GM10248 (cell line): Measurements from ENCODE around the gene GALNS.

ENCODE experiments used
- CTCF ChIA-PET: fragments of 300-600 bp; sonication (Branson Sonifier 250); formaldehyde crosslinking; extraction: SDS; loops from one replicate; lab custom pipeline; 2021; ENCODE audit warnings: antibody characterized with exemption; lab: Yijun Ruan, JAX
- POLR2A ChIA-PET: fragments of 350-650 bp; sonication (Branson Sonifier 250); formaldehyde crosslinking; extraction: SDS; loops from one replicate; lab custom pipeline; 2020; ENCODE audit warnings: antibody characterized with exemption; lab: Yijun Ruan, JAX
- DNase-seq: peaks from one replicate; pipeline ENCODE4 v3.0.0; 2012; ENCODE audit errors: extremely low spot score
- TF ChIP-seq, protein P1 (sequence below): IDR thresholded peaks from 2 replicates; pipeline ENCODE4 v1.5.1; 2012; ENCODE audit warnings: mild to moderate bottlenecking, low read depth; ENCODE audit errors: extremely low read depth, missing control alignments, control extremely low read depth

Gene GALNS

DNA sequence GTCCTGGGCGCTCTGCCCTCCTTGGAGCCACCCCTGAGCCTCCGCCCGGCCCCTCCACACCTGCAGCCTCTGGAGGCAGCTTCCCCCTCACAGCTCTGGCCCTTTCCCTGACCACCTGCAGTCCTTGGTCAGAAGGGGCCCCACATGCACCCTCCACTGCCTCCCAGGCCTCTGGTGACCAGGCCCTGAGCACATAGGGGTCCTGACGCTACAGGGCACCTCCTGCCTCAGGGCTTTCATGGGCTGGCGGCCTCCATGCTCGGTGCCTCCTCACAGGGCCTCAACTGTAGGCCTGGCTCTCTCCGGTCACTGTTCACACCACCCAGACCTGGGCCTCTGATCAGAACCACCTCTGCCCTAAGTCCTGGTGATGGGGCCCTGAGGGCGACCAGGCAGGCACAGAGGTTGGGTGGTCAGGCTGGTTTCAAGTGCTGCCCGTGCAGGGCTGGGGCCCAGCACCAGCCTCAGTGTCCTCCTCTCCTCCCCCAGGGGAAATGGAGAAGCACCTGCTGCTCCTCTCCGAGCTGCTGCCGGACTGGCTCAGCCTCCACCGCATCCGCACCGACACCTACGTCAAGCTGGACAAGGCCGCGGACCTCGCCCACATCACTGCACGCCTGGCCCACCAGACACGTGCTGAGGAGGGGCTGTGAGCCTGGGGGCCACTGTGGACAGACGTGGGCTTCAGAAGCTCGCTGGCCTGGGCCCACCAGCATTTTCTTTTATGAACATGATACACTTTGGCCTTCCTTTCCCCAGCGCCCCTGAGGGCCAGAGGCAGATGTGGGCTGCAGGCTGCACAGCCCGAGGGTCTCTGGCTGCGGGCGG is 48.9 kb downstream of the GALNS start:
- CTCF ChIA-PET: interaction anchor here (2.3 kb wide), 1 partner anchor 70 kb away, joined by 10 read pairs; no protein-coding TSS in a partner anchor
- TF ChIP-seq, protein P1, sequence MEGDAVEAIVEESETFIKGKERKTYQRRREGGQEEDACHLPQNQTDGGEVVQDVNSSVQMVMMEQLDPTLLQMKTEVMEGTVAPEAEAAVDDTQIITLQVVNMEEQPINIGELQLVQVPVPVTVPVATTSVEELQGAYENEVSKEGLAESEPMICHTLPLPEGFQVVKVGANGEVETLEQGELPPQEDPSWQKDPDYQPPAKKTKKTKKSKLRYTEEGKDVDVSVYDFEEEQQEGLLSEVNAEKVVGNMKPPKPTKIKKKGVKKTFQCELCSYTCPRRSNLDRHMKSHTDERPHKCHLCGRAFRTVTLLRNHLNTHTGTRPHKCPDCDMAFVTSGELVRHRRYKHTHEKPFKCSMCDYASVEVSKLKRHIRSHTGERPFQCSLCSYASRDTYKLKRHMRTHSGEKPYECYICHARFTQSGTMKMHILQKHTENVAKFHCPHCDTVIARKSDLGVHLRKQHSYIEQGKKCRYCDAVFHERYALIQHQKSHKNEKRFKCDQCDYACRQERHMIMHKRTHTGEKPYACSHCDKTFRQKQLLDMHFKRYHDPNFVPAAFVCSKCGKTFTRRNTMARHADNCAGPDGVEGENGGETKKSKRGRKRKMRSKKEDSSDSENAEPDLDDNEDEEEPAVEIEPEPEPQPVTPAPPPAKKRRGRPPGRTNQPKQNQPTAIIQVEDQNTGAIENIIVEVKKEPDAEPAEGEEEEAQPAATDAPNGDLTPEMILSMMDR: no peak
- POLR2A ChIA-PET: no interaction called here
- DNase-seq: no peak

DNA sequence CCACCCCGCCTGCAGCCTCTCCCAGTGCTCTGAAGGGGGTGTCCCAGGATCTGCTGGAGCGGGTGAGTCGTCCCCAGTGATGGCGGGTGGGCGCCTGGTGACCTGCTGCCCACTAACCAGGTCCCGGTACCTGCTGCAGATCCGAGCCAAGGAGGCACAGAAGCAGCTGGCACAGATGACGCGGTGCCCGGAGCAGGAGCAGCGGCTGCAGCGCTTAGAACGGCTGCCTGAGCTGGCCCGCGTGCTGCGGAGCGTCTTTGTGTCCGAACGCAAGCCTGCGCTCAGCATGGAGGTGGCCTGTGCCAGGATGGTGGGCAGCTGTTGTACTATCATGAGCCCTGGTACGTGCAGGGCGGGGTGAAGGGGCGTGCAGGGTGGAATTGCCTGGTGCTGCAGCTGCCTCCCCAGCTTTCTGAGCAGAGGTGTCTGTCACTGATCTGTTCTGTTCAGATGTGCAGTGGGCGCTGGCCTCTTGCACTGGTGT is 49.6 kb downstream of the GALNS start:
- ChIA-PET CTCF (interaction anchor here (1.8 kb wide), 1 partner anchor 409 kb away, joined by 6 read pairs; no protein-coding TSS in a partner anchor), POLR2A (no interaction called here)

DNA sequence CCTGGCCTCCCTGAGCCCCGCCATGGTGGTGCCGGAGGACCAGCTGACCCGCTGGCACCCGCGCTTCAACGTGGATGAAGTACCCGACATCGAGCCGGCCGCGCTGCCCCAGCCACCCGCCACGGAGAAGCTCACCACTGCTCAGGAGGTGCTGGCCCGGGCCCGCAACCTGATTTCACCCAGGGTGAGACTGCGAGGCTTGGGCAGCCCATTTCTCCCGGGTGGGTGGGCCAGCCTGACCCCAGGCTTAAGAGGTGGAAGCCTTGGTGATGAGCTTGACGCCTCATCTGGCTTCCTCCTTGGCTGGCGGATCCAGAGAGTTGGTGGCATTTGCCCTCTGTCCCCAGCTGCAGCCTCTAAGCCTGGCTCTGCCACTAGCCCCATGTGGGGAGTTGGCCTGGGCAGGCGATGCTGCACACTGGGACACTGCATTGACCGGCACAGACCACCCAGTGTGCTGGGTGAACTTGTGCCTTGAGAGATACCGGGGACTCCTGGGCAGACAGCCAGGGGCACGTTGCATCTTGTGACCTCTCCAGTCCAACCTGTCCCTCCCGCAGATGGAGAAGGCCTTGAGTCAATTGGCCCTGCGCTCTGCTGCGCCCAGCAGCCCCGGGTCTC is 50.1 kb downstream of the GALNS start:
- ChIA-PET POLR2A (no interaction called here), CTCF (interaction anchor here (1.0 to 1.8 kb wide), 2 partner anchors 12 to 410 kb away, joined by 3 to 6 read pairs; no protein-coding TSS in a partner anchor)
- no peak for DNase-seq
- TF ChIP-seq, protein P1: no peak

More for the DNA sequence above, 49.6 kb downstream of the GALNS start:
- no peak for DNase-seq
- TF ChIP-seq, protein P1: no peak

DNA sequence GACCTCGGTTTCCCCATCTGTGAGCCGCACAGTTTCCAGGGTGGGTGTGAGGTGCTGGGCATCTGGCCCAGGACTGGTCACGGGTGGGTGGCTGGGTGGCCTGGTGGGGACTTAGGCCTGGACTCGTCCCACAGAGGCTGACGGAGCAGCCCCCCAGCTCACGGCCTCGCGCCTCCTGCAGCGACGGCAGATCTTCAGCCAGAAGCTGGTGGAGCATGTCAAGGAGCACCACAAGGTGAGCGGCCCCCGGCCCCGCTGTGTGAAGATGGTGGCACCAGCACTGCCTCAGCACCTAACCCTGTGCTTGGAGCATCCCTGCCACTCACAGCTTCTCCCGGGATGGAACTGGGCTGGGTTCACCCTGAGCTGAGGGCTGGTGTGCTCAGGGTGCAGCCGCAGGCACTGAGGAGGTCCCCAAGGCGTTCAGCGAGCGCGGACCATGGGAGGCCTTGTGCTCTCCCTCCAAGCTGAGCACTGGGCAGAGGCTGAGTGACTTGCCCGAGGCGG is 50.8 kb downstream of the GALNS start:
- CTCF ChIA-PET: interaction anchor here (1.0 to 1.8 kb wide), 3 partner anchors 11 to 410 kb away, joined by 3 to 6 read pairs (median 3); no protein-coding TSS in a partner anchor
- POLR2A ChIA-PET: no interaction called here
- TF ChIP-seq, protein P1: no peak
- no peak for DNase-seq

DNA sequence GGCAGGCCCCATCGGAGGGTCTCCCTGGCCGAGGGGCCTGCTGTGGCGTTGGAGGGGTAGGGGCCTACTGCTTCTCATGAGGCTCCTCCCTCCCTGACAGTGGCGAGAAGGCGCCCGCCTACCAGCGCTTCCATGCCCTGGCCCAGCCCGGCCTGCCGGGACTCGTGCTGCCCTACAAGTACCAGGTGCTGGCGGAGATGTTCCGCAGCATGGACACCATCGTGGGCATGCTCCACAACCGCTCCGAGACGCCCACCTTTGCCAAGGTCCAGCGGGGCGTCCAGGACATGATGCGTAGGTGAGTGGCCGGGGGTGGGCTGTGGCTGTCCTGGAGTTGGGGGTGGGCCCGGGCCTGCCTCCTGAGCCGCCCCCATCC is 51.4 kb downstream of the GALNS start:
- DNase-seq: no peak
- POLR2A ChIA-PET: no interaction called here
- CTCF ChIA-PET: interaction anchor here (1.0 to 1.5 kb wide), 3 partner anchors 11 to 60 kb away, joined by 3 read pairs; no protein-coding TSS in a partner anchor
- TF ChIP-seq, protein P1: no peak
